HG03457 (cell line): ENCODE results near the gene GORASP2.

ENCODE experiments used
- ATAC-seq: cut with Tn5 transposase; IDR thresholded peaks from one replicate; pipeline ENCODE4 v1.9.1; 2021; ENCODE audit warnings: moderate number of reproducible peaks; ENCODE audit not compliant: unreplicated experiment

The GORASP2 gene

DNA sequence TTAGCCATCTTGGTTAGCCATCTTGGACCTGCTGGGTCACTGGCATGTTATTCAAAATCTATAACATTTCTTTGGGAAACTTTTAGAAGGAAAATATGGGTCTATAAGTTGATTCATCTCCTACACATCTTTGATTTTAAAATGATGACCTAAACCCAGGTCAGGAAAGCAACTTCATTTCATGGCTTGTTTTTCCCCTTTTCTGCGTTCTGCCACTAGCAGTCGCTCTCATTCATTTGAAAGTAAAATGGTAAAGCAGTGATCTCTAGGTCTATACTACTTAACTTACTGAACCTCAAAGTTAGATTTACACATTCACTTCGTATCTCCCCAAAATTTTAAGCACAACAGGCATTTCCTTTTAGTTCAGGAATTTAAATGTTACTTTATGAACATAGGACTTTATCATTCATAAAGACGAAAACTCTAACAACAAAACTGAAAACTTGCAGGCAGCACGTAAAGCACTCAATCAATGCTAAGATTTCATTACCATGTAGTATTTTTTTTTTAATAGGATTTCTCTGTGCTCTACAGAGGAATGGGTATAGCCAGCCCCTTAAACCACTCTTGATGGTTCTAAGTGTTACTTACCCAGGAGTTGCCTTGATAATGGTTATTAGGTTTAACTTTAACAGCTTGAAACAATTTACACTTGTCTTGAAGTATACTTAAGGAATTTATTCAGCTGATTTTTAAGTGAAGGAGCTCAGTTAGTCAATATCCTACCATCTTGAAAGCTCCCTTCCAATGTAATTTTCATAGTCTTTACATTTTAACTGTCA is 62.5 kb downstream of the GORASP2 start:
- no peak for ATAC-seq

DNA sequence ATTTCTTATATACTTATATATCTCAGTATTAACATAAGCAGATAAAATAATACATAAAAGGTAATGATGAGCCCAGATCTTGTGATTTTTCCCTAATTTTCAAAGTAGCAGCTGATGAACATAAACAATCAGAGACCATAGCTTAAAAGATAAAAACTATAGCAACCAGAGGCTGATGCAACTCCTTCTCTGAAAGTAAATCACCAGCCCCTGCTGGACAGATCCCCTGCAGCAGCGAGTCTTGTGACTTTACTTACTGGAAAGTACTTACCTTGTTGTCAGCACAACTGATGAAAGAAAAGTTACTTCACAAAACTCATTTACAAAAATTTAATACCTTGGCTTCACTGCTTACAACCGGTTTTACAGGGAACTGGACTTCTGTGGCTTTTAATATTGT is 67.3 kb downstream of the GORASP2 start:
- no peak for ATAC-seq

GRCh38 chr2:170997893-170998597 is 69.0 kb downstream of the GORASP2 start:
- no peak for ATAC-seq

- ATAC-seq: no peak
Measured at GRCh38 chr2:170999654-171000053, 70.6 kb downstream of the GORASP2 start.

DNA sequence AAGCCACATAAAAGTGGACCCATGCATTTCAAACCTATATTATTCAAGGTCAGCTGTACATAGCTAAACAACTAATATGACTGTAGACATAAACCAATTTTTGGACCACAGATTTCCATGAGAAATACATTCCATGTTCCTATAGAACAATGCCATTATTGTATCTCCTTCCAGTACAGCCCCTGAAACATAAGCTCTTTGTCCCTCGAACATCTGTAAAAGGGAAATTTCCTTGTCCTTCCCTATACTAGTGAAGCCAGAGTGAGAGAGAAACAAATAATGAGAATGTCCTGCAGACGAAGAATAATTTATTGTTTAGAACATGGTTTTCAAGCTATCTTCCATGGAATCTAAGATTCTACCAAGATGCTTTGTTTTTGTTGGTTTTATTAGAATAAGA is 75.3 kb downstream of the GORASP2 start:
- no peak for ATAC-seq

- no peak for ATAC-seq
Measured at GRCh38 chr2:171004833-171005232, 75.8 kb downstream of the GORASP2 start.

GRCh38 chr2:171008550-171009205 is 79.6 kb downstream of the GORASP2 start:
- ATAC-seq: no peak

DNA sequence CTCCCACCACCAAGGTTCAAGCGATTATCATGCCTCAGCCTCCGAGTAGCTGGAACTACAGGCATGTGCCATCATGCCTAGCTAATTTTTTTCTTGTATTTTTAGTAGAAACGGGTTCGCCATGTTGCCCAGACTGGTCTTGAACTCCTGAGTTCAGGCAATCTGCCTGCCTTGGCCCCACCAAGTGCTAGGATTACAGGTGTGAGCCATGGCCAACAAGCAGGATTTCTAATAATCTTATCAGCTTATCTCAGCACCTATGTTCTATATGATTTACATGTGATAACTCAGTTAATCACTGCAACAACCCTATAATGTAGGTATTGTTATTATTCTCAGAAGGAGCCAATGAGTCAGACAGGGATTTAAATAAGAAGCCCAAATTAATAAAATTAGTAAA is 80.3 kb downstream of the GORASP2 start:
- ATAC-seq: no peak

GRCh38 chr2:171013851-171014250 is 84.8 kb downstream of the GORASP2 start:
- ATAC-seq: no peak

GRCh38 chr2:171016125-171016524 is 87.1 kb downstream of the GORASP2 start:
- no peak for ATAC-seq
